Measurements from ENCODE around the gene NPAS3. TPM values are rescaled to one million over a fixed set of nuclear protein-coding genes. Genes with fewer than 3 reads are reported as not detected.

Gene NPAS3
- total and polyA plus RNA-seq, 2 of the 8 experiments (the other 6 are each of a cell fraction or from before 2014, with no cell fraction given), result 0.11 to 0.60 TPM

DNA sequence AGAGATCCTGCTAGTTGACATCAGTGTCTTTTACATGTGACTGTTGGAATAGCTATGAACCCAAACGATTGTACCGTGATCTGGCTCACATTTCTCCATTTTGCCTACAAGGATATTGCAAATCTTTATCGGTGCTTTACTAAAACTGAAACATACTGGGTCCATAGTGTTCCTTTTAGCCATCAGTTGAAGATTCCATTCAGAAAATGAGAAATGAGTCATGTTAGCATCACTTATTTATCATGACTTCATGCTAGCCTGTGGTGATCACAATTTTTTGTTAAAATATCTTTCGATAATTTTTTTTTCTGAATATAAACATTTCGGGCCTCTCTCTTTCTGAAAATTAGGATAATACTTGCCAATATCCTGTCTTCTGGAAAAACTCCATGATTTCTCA lies 801.9 kb downstream of the NPAS3 start (continued):
- TF ChIP-seq, protein P1, sequence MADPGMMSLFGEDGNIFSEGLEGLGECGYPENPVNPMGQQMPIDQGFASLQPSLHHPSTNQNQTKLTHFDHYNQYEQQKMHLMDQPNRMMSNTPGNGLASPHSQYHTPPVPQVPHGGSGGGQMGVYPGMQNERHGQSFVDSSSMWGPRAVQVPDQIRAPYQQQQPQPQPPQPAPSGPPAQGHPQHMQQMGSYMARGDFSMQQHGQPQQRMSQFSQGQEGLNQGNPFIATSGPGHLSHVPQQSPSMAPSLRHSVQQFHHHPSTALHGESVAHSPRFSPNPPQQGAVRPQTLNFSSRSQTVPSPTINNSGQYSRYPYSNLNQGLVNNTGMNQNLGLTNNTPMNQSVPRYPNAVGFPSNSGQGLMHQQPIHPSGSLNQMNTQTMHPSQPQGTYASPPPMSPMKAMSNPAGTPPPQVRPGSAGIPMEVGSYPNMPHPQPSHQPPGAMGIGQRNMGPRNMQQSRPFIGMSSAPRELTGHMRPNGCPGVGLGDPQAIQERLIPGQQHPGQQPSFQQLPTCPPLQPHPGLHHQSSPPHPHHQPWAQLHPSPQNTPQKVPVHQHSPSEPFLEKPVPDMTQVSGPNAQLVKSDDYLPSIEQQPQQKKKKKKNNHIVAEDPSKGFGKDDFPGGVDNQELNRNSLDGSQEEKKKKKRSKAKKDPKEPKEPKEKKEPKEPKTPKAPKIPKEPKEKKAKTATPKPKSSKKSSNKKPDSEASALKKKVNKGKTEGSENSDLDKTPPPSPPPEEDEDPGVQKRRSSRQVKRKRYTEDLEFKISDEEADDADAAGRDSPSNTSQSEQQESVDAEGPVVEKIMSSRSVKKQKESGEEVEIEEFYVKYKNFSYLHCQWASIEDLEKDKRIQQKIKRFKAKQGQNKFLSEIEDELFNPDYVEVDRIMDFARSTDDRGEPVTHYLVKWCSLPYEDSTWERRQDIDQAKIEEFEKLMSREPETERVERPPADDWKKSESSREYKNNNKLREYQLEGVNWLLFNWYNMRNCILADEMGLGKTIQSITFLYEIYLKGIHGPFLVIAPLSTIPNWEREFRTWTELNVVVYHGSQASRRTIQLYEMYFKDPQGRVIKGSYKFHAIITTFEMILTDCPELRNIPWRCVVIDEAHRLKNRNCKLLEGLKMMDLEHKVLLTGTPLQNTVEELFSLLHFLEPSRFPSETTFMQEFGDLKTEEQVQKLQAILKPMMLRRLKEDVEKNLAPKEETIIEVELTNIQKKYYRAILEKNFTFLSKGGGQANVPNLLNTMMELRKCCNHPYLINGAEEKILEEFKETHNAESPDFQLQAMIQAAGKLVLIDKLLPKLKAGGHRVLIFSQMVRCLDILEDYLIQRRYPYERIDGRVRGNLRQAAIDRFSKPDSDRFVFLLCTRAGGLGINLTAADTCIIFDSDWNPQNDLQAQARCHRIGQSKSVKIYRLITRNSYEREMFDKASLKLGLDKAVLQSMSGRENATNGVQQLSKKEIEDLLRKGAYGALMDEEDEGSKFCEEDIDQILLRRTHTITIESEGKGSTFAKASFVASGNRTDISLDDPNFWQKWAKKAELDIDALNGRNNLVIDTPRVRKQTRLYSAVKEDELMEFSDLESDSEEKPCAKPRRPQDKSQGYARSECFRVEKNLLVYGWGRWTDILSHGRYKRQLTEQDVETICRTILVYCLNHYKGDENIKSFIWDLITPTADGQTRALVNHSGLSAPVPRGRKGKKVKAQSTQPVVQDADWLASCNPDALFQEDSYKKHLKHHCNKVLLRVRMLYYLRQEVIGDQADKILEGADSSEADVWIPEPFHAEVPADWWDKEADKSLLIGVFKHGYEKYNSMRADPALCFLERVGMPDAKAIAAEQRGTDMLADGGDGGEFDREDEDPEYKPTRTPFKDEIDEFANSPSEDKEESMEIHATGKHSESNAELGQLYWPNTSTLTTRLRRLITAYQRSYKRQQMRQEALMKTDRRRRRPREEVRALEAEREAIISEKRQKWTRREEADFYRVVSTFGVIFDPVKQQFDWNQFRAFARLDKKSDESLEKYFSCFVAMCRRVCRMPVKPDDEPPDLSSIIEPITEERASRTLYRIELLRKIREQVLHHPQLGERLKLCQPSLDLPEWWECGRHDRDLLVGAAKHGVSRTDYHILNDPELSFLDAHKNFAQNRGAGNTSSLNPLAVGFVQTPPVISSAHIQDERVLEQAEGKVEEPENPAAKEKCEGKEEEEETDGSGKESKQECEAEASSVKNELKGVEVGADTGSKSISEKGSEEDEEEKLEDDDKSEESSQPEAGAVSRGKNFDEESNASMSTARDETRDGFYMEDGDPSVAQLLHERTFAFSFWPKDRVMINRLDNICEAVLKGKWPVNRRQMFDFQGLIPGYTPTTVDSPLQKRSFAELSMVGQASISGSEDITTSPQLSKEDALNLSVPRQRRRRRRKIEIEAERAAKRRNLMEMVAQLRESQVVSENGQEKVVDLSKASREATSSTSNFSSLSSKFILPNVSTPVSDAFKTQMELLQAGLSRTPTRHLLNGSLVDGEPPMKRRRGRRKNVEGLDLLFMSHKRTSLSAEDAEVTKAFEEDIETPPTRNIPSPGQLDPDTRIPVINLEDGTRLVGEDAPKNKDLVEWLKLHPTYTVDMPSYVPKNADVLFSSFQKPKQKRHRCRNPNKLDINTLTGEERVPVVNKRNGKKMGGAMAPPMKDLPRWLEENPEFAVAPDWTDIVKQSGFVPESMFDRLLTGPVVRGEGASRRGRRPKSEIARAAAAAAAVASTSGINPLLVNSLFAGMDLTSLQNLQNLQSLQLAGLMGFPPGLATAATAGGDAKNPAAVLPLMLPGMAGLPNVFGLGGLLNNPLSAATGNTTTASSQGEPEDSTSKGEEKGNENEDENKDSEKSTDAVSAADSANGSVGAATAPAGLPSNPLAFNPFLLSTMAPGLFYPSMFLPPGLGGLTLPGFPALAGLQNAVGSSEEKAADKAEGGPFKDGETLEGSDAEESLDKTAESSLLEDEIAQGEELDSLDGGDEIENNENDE (IDR thresholded peaks at IDR 0.05; ENCODE audit: insufficient replicate concordance, low read length), result no peak
- TF ChIP-seq FOSL1 (IDR thresholded peaks at IDR 0.05; ENCODE audit: insufficient read depth, low read depth, low read length) (no peak), POLR2A (IDR thresholded peaks at IDR 0.05; ENCODE audit: control extremely low read depth in 1 of 2, low read depth in 2 of 2, low read length in 2 of 2) (no peak), KDM5A (IDR thresholded peaks at IDR 0.05; ENCODE audit: low read length) (no peak), SRF (IDR thresholded peaks at IDR 0.05; ENCODE audit: low read depth, low read length) (no peak), JUND (IDR thresholded peaks at IDR 0.05; ENCODE audit: low read length) (no peak)
- TF ChIP-seq, protein P2, sequence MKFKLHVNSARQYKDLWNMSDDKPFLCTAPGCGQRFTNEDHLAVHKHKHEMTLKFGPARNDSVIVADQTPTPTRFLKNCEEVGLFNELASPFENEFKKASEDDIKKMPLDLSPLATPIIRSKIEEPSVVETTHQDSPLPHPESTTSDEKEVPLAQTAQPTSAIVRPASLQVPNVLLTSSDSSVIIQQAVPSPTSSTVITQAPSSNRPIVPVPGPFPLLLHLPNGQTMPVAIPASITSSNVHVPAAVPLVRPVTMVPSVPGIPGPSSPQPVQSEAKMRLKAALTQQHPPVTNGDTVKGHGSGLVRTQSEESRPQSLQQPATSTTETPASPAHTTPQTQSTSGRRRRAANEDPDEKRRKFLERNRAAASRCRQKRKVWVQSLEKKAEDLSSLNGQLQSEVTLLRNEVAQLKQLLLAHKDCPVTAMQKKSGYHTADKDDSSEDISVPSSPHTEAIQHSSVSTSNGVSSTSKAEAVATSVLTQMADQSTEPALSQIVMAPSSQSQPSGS (IDR thresholded peaks at IDR 0.05; ENCODE audit: low read length), result no peak
- TF ChIP-seq, protein P3, sequence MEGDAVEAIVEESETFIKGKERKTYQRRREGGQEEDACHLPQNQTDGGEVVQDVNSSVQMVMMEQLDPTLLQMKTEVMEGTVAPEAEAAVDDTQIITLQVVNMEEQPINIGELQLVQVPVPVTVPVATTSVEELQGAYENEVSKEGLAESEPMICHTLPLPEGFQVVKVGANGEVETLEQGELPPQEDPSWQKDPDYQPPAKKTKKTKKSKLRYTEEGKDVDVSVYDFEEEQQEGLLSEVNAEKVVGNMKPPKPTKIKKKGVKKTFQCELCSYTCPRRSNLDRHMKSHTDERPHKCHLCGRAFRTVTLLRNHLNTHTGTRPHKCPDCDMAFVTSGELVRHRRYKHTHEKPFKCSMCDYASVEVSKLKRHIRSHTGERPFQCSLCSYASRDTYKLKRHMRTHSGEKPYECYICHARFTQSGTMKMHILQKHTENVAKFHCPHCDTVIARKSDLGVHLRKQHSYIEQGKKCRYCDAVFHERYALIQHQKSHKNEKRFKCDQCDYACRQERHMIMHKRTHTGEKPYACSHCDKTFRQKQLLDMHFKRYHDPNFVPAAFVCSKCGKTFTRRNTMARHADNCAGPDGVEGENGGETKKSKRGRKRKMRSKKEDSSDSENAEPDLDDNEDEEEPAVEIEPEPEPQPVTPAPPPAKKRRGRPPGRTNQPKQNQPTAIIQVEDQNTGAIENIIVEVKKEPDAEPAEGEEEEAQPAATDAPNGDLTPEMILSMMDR (IDR thresholded peaks at IDR 0.05; ENCODE audit: control extremely low read depth in 1 of 3, insufficient read depth in 1 of 3, low read depth in 1 of 3, low read length in 3 of 3), result no peak

All from H1 (cell line).